ENCODE data around the gene TMEM86A.

TMEM86A gene

GRCh38 chr11:18707811-18708340, 9.3 kb downstream of the TMEM86A start:
- no peak overlapping the region for H2AFZ ChIP-seq (ENCODE audit: low read depth, low read length)
- no peak overlapping the region for H3K27ac ChIP-seq (ENCODE audit: low read length)
- no peaks in the 10 kb centered on the region for H3K36me3 ChIP-seq (replicated peaks; ENCODE audit: low read depth, low read length)
- H3K4me1 ChIP-seq (ENCODE audit: low read length): peaks cover 35% of the 10 kb centered on the region
- no peak for TF ChIP-seq EZH2phosphoT487 (IDR thresholded peaks at IDR 0.05; ENCODE audit: low read depth)
- TF ChIP-seq CTCF (IDR thresholded peaks at IDR 0.05; ENCODE audit: low read depth, low read length): no peak
- peaks cover 9% of the 10 kb centered on the region; the same call in 1 of the 2 replicates for H3K27me3 ChIP-seq (ENCODE audit: low read depth, low read length)
- no peaks in the 10 kb centered on the region for H4K20me1 ChIP-seq (ENCODE audit: insufficient read depth, low read length)
- no peak overlapping the region for H3K4me2 ChIP-seq (ENCODE audit: low read length)
- no peak overlapping the region for H3K9ac ChIP-seq (ENCODE audit: low read length)
- H3K9me3 ChIP-seq (ENCODE audit: insufficient read depth, low read length): no peaks in the 10 kb centered on the region
- H3K4me3 ChIP-seq (ENCODE audit: low read length): no peak overlapping the region
- H3K79me2 ChIP-seq (ENCODE audit: low read length): no peaks in the 10 kb centered on the region

- Histone ChIP-seq H3K9me3 (ENCODE audit: insufficient read depth, low read length) (no peaks in the 10 kb centered on the region), H3K4me3 (ENCODE audit: low read length) (no peak overlapping the region), H3K36me3 (replicated peaks; ENCODE audit: low read depth, low read length) (no peaks in the 10 kb centered on the region), H4K20me1 (ENCODE audit: insufficient read depth, low read length) (no peaks in the 10 kb centered on the region), H3K4me1 (ENCODE audit: low read length) (peaks cover 36% of the 10 kb centered on the region), H3K27ac (ENCODE audit: low read length) (no peak overlapping the region), H3K27me3 (ENCODE audit: low read depth, low read length) (peaks cover 9% of the 10 kb centered on the region; the same call in 1 of the 2 replicates), H3K9ac (ENCODE audit: low read length) (no peak overlapping the region), H3K4me2 (ENCODE audit: low read length) (no peak overlapping the region), H3K79me2 (ENCODE audit: low read length) (no peaks in the 10 kb centered on the region), H2AFZ (ENCODE audit: low read depth, low read length) (no peak overlapping the region)
- no peak for TF ChIP-seq CTCF (IDR thresholded peaks at IDR 0.05; ENCODE audit: low read depth, low read length)
- no peak for TF ChIP-seq EZH2phosphoT487 (IDR thresholded peaks at IDR 0.05; ENCODE audit: low read depth)
These were observed 10.8 kb downstream of the TMEM86A start for GRCh38 chr11:18709414-18709813.

DNA sequence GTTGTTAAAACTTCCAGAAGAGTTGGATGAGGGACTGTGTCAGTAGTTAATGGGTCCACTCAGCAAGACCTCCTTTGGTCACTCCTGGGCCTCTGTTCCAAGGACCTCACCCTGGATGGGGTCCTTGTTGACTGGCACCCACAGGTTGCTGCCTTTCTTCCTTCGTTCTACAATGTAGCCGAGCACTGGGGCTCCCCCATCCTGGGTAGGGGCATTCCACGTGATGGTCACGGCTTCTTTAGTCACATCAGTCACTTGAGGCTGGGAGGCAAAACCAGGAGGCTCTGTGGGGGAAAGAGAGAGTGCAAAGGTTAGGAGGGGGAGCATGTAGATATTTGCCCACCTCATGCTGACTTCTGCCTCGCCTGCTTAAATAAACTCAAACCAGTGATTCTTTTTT, 12.0 kb downstream of the TMEM86A start:
- H3K27ac ChIP-seq (ENCODE audit: low read length): no peak overlapping the region
- TF ChIP-seq EZH2phosphoT487 (IDR thresholded peaks at IDR 0.05; ENCODE audit: low read depth): no peak
- TF ChIP-seq CTCF (IDR thresholded peaks at IDR 0.05; ENCODE audit: low read depth, low read length): no peak
- H3K27me3 ChIP-seq (ENCODE audit: low read depth, low read length): peaks cover 20% of the 10 kb centered on the region
- peak overlapping the region; percentile 39 for H3K4me2 ChIP-seq (ENCODE audit: low read length)
- H2AFZ ChIP-seq (ENCODE audit: low read depth, low read length): no peak overlapping the region
- H3K4me1 ChIP-seq (ENCODE audit: low read length): peaks cover 36% of the 10 kb centered on the region
- H3K4me3 ChIP-seq (ENCODE audit: low read length): no peak overlapping the region
- H3K9me3 ChIP-seq (ENCODE audit: insufficient read depth, low read length): no peaks in the 10 kb centered on the region
- no peaks in the 10 kb centered on the region for H3K36me3 ChIP-seq (replicated peaks; ENCODE audit: low read depth, low read length)
- H4K20me1 ChIP-seq (ENCODE audit: insufficient read depth, low read length): no peaks in the 10 kb centered on the region
- H3K9ac ChIP-seq (ENCODE audit: low read length): no peak overlapping the region
- H3K79me2 ChIP-seq (ENCODE audit: low read length): no peaks in the 10 kb centered on the region

- Histone ChIP-seq H3K4me2 (ENCODE audit: low read length) (no peak overlapping the region), H3K27ac (ENCODE audit: low read length) (no peak overlapping the region), H3K9me3 (ENCODE audit: insufficient read depth, low read length) (no peaks in the 10 kb centered on the region), H3K36me3 (replicated peaks; ENCODE audit: low read depth, low read length) (no peaks in the 10 kb centered on the region), H2AFZ (ENCODE audit: low read depth, low read length) (no peak overlapping the region), H3K4me1 (ENCODE audit: low read length) (peaks cover 24% of the 10 kb centered on the region), H3K79me2 (ENCODE audit: low read length) (no peaks in the 10 kb centered on the region), H3K4me3 (ENCODE audit: low read length) (no peak overlapping the region), H3K27me3 (ENCODE audit: low read depth, low read length) (peaks cover 34% of the 10 kb centered on the region), H3K9ac (ENCODE audit: low read length) (no peak overlapping the region), H4K20me1 (ENCODE audit: insufficient read depth, low read length) (no peaks in the 10 kb centered on the region)
- TF ChIP-seq EZH2phosphoT487 (IDR thresholded peaks at IDR 0.05; ENCODE audit: low read depth) (no peak), CTCF (IDR thresholded peaks at IDR 0.05; ENCODE audit: low read depth, low read length) (no peak)
These were observed 15.3 kb downstream of the TMEM86A start for GRCh38 chr11:18713646-18714442.
